DMS79 treated with DMSO at 0.1 percent for 48 hours (cell line): ENCODE results near the gene CEP112.

Experiments
- DNase-seq: peaks from one replicate; lab custom pipeline; 2025; lab: John Stamatoyannopoulos, UW

CEP112 gene

GRCh38 chr17:65593855-65594845 lies 597.8 kb downstream of the CEP112 start:
- no peak for DNase-seq

GRCh38 chr17:65593092-65593854 lies 598.7 kb downstream of the CEP112 start:
- DNase-seq: no peak

- no peak for DNase-seq
Measured at GRCh38 chr17:65592125-65592965, 599.6 kb downstream of the CEP112 start.

- no peak for DNase-seq
Measured at GRCh38 chr17:65589321-65589720, 602.6 kb downstream of the CEP112 start.

- no peak for DNase-seq
Measured at GRCh38 chr17:65588181-65588808, 603.6 kb downstream of the CEP112 start.

GRCh38 chr17:65587534-65588180 lies 604.3 kb downstream of the CEP112 start:
- DNase-seq: no peak

- no peak for DNase-seq
Measured at GRCh38 chr17:65586899-65587298, 605.0 kb downstream of the CEP112 start.
